ENCODE results near the gene COLEC12.

The COLEC12 gene

DNA sequence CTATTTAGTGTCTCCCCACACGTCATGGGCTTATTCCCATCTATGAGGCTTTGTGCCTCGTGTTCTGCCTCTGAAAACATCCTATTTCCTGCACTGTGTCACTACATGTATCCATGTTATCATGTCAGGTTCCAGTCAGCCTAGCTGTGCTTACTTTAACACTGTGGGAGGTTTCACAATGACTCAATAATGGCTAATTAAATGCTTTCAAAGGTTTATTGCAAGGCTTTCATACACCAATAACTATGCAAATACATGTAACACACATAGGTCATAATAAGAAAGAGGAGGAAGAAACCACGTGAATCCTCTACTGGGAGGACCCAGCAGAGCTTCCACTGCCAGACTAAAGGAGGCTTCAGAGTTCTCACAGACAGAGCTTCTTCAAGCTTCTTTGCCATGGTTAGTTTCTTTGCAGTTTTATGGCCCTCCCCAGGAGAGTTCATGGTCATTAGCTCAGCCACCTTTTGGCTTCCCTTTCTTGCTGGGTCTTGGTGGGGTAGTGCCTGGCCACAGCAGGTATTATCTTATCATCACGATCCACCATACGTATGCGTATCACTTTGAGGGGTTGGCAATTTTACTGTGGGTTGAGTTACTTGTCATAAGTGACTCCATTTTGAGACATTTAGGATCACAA is 5.1 kb upstream of the COLEC12 start:
- DNase-seq = no peak

DNA sequence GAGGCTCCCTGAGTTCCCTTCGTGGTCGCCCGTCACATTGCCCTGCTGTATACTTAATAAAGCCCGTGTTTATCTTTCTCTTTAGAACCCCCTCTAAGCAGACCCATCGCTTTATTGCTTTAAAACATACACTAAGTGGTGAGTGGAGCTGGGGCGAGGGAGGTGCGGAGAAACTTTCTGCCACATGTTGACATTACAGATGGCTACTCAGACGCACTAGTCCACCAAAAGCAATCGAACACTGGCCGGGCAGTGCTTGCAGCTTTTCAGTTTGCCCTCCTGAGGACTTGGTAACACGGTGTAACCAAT is 859 bp upstream of the COLEC12 start:
- DNase-seq = no peak

DNA sequence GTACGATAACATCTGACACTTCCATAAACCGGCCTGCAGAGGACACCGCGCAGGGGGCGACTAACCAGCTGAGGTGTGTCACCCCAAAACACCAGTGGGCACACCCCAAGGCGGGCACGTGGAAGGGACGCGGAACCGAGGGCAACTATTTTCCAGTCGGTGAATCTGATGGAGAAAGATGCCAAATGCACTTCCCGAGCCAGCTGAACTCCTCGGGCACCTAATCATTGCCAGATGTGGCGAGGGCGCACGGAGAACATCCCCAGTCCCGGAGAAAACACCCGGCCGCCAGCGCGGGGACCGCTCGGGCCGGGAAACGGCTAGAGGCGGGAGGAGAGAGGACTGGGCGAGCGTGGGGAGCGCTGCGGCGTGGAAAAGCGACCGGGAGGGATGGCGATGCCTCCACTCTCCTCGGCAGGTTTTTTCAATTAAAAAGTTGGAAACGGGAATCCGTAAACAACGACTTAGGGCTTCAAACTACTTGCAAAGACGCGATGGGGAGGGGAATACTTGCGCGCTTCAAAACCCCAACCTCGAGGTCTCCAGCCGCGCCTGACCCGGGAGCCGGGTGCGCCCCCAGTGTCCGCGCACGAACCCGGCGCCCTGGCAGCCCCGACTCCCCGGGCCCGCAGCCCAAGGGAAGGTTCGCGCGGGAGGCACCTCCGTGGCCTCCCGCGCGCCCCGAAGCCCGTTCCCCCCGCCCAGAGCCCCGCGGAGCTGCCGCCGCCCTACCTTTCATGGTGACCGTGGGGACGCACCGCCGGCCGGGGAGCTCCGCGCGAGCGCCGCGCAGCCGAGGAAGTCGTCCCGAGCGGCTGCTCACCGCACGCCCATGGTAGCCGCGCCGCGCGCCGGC is 497 bp downstream of the COLEC12 start:
- no peak for DNase-seq

DNA sequence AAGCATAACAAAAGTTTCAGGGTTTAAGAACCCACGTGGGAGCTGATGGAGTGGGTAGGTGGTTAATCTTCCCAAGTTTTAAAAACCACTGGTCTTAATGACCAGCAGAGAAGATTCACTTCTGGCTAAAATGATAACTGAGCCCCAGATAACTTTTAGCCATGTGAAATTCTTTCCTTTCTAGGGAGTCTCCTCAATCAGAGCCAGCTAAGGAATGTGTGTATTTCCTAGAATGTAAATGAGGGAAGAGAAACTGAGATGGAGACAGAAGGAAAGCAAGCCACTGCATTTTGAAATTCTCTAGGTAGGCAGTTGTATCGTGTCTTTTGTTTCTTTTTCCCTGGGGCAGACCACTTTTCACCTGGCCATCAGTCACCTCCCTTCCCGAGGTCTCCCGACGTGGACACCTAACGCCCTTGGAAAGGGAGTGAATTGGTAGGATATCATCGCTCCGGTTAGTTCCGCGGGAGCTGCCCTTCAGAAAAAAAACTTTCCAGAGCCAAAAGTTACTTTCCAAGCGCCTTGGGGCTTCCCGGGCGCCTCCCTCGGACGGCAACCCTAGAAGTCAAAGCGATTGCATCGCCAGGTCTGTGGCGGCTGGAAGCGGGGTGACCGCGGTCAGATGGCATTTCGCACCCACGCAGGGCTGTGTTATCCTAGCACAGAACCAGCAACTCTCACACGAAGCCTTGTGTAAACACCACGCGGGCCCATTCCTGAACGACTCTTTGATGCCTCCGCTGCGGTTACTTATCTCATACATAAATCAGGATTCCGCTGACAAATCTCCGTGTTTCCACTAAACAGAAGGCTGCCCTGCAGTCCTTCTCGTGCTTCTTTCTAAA is 1.3 kb downstream of the COLEC12 start:
- DNase-seq = peak; percentile 97

DNA sequence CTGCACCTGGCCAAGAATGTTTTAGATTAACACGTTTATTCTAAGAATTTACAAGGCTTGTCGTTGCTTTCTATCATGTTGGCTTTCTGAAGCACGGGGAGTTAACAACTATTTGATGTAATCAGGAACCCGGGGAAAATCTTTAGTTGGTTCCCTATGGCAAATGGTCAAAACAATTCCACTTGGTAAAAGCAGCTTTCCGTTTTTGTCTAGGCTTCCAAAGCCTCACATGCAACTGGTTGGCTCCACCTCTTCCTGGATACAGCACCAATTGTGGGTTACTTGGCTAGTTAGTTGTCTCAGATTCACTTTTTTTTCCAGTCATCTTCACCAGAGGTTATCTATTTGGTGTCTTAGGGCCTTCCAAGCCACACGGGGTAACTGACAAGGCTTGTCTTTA is 2.8 kb downstream of the COLEC12 start:
- no peak for DNase-seq

DNA sequence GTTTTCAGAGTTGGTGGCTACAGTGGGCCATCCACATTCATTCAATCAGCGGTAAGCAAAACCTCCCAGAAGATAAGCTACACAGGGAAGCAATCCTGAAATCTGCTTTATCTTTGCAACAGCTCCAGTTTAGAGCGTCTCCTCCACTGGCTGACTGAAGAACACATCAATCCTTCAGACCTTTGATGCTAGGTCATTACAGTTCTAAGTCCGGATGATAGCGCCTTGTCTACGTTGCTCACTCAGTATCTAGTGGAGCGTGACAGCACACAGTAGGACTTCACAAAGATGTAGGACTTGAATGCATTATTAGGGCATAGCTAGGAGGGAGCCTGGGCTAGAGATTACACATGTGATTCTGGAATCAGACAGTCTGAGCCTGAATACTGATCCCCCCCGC is 5.0 kb downstream of the COLEC12 start:
- no peak for DNase-seq

DNA sequence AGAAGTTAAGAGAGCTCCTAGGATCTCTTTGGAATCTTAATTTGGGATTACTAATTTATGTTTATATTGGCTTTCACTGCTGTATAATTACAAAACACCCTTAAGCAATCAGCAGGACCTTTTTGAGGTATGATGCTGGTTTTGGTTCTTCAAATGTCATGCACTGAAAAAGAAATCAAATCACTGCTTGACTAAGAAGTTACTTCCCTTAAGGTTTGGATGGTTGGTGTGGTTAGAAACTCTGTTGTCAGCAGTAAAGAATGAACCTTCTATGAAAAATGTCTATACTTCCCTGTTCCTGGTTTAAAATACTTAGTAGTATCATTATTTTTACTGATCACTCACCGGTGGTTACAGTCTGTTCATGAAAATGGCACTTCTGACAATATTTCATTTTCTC is 5.5 kb downstream of the COLEC12 start:
- no peak for DNase-seq

DNA sequence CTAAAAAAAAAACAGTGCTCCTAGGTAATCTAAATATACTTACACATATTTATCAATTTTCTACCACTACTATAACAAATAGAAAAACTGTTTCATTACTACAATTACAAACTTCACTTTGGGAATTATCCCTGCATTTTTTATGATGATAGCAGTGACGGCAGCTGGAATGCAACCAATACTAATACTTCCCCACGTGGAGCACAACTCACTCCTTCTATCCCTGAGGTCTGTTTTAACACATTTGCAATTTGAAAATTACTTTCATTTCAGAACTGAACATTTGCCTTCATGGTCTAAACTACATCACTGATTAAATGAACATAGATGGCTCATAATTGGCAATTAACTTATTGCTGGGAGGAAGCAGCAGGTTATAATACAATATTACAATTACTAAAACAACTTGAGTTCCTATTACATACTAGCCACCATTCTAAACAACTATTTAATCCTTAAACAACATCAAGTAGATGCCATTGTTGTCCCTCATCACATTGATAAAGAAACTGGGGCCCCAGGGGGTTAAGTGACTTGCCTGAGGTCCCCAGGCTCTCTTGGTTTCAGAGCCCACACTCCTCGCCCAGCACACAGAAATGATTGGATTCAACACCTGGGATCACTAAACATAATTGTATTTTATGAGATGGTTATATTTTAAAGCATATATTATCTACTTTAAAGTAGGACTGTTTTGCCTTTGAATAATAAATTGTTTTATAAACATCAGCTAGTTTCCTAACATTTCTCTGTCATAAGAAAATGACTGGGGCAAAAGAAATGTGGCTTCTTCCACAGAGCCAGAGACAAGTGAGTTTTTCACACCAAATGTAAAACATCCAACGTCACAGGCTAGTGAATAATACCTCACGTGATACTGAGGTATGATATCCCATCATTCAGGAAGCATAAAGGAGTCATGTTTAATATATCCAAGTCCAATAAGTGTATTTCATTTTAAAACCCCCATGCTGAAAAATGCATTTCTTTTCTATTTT is 6.2 kb downstream of the COLEC12 start:
- no peak for DNase-seq

DNA sequence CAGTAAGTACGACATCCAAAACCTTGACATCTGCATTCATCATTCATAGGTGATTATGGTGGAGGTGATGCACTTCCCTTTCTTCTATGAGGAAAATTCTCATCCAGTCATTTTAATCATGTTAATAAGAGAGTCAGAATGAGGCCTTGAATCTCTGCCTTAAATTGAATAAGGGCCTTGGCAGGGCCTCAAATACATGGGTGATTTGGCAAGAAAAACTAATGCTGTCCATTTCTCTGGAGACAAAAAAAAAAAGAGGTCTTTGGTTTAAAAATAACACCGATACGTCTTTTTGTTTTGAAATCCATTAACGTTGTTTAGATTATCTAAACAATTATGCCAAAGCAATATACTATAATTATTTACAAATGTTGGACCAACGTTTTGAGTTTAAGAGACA is 8.1 kb downstream of the COLEC12 start:
- DNase-seq = no peak

DNA sequence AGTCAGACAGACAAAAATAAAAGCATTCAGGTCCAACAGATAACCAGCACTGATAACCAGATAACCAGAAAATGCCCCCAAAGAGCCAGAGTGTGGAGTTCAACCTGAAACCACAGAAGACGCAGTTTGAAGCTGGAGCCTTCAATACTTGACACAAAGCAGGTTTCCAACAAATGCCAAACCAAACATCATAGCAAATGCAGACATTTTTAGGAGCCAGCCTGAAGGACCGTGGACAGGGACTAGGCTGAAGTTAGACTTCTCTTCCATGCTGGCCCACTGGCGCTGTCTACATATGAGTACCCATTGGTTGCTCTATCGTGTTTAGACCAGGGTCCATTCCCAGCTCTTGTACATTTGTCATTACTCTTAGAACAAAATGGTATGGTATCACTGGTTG is 9.9 kb downstream of the COLEC12 start:
- no peak for DNase-seq

DNA sequence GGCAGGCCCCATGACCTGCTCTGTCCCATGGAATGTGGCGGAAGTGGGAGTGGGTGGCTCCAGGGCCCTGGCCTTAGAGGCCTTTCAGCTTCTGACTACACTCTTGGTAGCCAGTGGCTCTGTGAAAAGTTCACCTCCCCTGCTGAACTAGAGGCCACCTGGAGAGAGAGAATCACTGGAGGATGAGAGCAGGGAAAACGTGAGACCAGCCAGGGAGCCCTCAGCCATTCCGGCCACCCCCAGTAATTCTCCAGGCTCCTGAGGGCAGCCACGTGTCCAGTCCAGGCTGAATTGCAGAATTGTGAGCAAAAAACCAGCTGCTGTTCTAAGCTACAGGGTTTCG is 10.5 kb downstream of the COLEC12 start:
- DNase-seq = peak; percentile 78

DNA sequence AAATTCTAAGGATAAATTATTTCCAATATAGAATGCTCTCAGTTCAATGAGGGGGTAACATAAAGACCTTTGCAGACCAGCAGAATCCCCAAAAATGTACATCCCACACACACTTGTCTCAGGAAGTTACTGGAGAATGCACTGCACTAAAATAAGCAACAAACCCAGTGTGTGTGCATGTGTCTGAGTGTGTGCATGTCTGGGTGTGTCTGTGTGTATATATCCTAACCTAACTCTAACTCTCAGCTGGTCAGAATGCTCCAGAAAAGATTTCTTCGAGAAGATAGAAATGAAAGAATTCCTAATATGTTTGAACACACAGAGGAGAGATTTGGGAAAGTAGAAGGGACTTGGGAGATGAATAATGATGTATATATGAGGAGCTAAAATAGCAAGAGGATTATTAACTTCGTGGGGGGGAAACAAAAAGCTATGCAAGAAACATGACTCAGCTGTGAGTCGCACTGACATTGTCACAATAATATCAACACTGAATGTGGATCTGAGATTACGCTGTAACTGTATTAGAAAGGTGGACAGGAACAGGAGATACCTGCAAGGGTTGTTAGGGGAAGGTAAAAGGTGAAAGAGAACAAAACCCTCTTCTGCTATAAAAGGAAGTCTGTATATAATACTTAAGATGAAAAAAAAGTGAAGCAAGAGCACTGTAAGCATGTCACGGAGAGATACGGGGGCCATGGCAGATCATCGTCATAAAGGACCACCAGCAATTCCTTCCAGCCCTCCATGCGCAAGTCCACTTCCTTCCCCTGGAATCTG is 11.1 kb downstream of the COLEC12 start:
- DNase-seq = no peak

DNA sequence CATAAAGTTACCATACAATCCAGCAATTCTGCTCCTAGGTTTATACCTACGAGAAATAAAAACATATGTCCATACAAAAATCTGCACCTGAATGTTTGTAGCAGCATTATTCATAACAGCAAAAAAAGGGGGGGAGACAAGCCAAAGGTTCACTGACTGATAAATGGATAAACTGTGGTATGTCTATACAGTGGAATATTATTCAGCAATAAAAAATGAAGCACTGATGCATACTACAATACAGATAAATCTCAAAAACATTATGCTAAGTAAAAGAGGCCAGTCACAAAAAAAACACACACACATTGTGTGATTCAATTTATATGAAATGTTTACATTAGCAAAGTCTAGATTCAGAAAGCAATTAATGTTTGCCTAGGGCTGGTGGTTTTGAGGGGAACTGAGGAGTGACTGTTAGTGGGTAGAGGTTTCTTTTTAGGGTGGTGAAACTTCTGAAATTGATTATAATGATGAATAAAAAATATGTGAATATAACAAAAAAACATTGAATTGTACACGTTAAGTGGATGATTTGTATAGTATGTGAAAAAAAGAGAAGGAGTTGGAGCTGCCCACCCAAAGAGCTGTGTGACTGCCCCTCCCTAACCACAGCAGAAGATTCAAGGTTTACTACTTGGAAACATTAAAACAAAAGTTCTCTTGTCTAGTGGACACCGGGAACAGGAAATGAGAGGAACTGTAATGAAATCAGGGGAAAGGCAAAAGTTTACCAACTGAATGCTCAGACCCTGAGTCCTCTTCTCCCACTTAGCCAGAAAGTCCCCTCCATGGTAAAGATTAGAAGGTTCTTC is 13.4 kb downstream of the COLEC12 start:
- no peak for DNase-seq

DNA sequence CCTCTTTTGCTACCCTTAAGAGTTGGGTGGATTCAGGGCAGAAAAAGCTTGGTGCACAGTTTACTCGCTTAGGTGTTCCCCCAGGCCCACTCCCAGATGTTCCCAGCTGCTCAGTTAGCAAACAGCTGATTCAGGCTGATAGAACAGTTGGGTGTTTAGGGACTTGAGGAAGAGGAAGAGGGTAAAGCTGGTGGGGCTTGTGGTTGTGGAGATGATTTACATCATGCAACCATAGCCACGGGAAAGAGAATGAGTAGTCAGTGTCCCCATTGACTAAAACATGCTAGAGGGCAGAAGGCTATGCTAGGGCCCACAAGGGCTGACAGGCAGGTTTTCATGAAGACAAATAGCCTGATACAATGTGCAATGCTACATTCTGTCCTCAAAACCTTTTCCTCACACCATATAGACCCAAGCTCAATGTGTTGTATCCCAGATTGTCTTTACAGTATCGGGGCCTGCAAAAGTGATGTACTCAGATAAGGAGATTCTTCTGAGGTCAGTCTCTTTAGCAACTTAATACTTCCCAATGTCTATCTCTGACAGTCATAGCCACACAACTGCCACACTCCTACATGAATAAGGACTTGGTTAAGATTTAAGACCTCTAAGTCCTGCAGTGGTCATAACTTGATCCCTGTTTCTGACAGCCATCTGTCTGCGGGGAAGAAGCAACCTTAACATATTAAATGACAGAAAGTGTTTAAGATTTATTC is 15.6 kb downstream of the COLEC12 start:
- DNase-seq = no peak

DNA sequence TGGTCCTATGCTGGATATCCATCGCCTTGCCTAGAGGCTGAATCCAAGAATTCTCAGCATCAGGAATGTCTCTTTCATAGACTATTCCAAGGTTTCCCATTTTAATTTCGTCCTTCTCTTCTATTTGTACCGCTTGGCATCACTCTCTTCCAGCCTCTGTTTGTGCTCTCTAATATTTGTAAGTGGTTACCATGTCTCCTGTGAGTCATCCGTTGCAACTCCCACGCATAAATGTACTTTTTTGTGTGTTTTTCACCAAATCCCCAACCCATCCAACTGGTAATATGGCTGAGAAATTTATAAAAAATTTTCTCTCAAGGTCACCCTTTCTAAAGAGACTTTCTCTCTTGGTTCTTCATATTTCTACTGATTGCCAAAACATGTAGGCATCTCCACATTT is 21.8 kb downstream of the COLEC12 start:
- no peak for DNase-seq

DNA sequence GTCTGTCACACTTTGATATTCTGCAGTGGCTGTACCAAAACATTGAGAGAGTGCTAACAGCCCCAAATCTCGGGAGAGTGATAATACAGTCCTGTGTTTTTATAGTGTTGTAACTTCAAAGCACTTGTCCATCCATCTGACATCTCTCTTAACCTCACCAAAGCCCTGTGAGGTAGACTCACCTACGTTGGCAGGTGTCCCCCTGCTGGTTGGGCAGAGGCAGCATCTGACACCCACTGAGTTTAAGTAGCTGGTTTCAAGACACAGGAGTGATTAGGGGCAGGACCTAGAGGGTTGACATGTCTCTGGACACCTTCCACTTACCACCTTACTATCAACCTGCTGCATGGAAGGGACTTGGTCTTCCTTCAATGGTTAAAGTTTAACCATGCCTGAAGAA is 22.9 kb downstream of the COLEC12 start:
- no peak for DNase-seq

DNA sequence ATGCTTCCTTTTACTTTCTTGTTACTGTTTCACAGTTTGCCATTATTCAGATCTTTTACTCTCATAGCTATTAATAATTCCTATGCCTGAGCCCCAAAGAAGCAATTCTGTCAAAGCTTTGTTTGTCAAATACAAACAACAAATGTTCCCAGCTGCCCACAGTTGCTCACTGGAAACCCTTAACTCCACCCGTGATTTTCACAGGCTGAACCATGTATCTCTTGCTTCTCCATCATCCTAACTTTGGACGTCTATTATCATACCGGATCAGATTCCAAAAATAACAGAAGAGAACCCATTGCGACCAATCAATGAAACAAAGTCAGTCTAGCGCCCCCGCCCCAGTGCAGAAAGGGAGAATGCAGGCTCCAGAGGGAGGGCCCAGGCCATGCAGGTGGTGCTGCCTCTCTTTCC is 24.2 kb downstream of the COLEC12 start:
- no peak for DNase-seq

DNA sequence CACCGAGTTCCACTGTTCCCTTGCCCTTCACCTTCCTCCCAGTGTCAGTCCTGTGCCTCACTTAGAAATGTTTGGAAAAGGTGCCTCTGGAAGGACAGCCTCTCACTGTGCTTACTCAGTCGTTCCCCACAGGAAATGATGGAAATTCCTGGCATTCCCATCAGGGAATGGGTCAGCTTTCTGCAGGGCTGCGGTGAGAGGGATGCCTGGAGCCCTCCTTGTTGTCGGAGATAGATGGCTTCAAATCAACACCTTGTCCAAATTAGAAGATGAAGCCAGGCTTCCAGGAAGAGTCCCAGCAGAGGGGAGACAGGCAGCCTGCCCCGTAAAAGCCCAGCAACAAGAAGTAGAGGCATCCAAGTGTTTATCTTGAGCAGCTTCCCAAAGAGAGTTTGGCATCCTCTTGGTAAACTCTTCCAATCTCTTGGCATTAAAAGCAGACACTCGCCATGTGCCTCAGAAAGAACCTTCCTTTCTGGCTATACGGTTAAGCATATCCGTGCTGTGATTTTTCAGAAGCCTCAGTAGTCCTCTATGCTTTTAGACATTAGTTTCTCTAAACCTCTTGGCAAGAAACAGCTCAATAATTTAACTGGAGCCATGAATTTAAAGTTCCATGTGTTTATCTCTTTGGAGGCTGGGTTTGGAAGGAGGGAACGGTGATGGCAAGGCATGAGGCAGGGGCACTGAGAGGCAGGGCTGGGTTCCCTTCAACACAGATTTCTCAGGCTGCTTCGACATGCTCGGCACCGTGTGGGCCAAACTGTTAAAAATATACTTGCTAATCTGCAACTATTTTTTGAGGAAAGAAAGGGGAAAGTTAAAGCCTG is 25.1 kb downstream of the COLEC12 start:
- DNase-seq = peak; percentile 95

DNA sequence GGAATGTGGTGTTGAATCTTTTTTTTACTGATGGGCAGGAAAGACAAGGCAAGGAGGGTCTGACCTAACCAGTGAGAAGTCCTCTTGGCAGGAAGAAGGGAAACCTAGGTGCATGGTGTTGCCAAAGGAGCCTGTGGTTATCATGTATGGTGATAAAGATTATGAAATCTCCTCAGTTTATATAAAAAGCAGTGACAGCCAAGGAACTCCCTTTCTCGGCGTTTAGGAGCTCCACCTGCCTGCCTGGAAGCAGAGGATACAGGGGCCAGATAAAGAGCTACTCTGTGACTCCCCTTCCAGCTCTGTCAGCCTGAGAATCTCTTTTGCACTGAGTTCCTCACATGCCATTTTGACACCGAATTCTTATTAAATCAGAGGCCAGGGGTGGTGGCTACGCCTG is 26.1 kb downstream of the COLEC12 start:
- no peak for DNase-seq
